GM18951 (cell line): ENCODE results near the gene CCDC116.
"Not testable (repeated sequence)": the region's sequence is repeated elsewhere in the genome, so short reads cannot be mapped to it uniquely, and the experiment has no call there.

Experiments
- POLR2A ChIP-seq: IDR thresholded peaks from 4 replicates; pipeline ENCODE4 v1.6.1; 2011; ENCODE audit warnings: mild to moderate bottlenecking; ENCODE audit not compliant: insufficient read length, insufficient read depth; ENCODE audit errors: extremely low read depth
- in situ Hi-C: fragments of 300-500 bp; cut with MboI; formaldehyde crosslinking; loops from one replicate; pipeline ENCODE4 v1.12.0; 2022; ENCODE audit warnings: low sequenced_read_pairs, mixed read lengths, inconsistent platforms; ENCODE audit not compliant: unreplicated experiment

The CCDC116 gene, protein sequence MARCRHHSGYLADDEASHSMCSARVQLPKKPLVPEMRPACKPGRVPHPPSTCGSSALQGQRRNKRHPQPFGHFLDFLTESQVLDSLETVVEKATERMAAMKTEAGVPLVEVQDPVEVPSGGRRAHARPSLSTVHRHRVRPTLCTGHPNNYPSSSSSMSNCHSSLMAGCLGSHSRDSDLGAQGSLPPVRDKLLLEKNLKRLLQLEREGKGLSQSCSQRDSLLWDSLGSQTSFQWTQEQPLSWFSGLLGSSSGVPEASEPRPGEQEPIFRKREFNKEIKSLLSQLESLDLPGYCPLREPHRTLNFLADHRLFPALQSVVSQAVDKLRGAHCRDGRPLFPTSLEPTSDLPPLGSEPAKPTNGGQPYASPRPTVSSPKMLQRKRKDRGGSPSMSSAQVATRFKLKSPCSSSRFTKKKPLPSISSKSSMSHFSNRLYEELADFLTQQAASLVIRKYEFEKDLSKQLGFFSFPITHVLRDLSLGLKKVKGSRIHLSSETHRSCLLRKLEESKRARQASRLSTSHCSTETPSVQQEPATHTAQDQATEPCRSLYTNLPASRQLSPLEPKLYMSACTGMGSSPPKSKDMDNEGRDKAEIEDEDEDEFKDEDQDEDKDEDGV

DNA sequence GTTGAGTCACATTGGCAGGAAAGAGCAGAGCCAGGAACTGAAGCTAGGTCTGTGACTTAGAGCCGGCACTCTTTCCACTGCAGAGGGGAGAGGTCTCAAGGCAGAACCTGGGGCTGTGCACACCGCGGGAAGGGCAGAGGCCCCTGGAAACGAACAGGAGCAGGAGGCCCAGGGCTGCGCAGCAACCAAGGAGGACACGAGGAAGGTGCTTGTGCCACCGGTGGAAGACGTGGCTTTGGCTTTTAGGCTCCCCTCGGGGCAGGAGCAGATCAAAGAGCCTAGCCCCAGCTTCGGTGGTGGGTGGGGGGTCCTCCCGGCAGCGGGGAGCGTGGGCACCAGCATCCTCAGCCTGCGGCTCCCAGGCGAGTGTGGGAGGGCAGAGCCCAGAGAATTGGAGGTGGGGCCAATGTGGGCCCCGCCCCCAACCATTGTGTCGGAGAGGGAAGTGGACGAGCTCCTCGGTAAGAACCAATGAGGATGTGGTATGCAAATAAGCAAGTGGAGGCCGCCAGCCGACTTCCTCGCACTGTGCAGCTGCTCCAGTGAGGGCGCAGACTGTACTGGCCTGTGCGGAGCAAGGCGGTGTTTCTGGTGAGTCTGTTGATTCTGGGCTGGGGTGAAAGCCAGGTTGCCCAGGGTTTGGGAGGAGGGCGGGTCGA lies at the start of gene CCDC116:
Gene CCDC116 (plus strand): TSS at position 524 of the 659 bp plus-strand sequence. CDS start 422 bp downstream, outside the sequence.
- no peak for TF ChIP-seq POLR2A

DNA sequence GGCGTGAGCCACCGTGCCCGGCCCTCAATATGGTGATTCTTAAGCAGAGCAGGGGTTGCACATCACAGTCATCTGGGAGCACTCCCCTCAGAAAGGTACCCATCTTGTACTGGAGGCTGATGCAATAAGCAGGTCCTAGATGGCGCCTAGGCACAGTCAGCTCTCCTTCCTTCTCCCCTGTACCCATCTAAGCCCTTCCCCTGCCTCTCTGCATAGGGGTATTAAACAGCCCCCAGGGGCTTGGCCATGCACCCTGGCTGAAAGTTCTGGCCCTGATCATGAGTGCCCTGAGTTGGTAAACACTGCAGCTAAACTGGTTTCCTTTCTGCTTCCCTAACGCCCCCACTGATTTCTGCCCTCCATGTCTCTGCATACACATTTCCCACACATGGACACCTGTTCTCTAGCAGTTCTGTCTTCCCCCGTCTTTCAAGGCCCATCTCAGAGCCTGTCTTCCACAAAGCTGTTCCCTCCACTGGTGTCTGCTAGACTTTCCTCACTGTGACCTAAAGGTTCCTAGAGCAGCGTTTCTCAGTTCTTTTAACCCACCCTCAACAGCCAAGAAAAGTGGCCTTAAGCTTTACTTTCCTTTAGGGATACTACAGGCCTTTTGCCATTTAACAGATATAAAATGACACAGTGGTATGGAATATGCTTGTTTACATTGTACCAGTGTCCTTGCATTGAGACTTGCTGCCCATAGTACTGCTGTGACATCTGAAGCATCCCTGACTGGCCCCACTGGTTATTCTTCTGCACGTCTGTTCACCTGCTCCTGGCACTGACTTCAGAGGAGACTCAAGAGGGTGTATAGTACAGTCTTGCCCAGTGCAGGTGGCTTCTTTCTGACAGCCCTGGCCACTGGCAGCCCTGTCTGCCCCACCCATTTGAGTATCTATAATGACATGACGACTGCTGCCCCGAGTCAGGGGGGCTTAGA lies 49.5 kb upstream of the CCDC116 start:
- in situ Hi-C loops, result no loop called here

More for the DNA sequence above, at the start of gene CCDC116:
- in situ Hi-C loops, result loop anchor here (25.0 kb wide), 1 partner anchor 220 kb away; the partner anchor contains the start of gene HIC2

DNA sequence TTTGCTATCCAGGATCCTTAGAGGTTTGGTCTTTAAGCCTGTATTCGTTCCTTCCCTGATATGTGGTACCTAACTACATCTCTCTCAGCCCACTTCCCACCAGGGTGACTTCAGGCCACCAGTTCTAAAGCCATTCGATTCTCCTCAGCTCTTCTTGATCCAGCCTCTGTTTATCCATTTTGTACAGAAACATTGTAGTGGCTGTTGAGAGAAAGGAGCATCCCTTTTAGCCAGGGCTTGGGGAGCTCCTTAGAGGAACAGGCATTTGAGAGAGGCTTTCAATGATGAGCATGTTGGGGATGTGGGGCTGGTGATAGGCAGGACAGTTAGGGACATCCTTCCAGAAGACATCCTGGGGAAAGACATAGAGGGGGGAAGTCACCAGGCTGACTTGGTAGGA lies 47.2 kb upstream of the CCDC116 start:
- in situ Hi-C loops, result no loop called here
- TF ChIP-seq POLR2A, result no peak

More for the DNA sequence above, 49.5 kb upstream of the CCDC116 start:
- no peak for TF ChIP-seq POLR2A

DNA sequence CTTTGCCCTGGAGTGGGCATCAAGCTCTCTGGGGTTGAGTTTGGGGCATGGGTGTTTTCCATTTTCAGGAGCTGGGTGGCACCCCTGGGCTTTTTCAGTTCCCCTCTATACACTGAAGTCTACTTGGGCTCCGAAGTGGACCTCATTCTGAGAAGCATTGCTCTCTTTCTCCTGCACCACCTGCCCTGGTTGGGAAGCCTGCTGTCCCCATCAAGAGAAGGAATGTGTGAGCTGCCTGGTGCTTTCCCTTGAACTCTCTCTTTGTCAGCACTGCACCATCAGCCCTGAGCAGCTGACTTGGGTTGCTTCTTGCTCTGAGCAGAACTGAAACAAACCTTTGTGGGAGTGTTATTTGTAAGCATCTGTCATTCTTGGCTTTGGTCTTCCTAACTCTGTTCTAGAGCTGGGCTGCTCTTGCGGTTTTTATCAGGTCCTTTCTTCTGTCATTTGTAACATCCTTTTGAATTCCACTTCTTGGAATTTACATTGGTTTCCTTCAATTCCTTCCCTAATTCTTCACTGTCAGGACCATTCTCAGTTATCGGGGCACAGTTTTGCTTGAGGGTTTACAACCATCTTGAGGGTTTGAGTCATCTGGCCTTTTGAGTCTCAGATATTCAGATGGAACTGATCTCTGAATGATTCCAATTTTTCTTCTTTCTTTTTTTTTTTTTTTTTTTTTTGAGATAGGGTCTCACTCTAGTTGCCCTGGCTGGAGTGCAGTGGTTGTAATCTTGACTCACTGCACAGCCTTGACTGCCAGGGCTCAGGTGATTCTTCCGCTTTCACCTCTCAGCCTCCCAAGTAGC lies 44.6 kb upstream of the CCDC116 start:
- TF ChIP-seq POLR2A, result no peak
- in situ Hi-C loops, result no loop called here

DNA sequence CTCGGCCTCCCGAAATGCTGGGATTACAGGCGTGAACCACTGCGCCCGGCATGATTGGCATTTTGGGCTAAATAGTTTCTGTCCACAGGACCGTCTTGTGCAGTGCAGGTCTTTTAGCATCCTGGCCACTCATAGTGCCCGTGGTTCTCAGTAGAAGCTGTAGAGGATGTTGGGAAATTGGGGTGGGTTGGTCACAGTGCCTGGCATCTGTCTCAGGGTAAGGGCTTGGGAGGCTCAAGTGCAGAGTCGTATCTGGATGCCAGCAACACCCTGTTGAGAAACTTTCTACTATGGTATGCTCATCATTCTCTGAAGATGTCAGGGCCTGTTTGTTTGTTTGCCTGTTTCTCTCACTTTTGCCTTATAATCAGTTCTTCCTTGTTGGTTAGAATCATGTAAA lies 43.2 kb upstream of the CCDC116 start:
- TF ChIP-seq POLR2A, result no peak
- in situ Hi-C loops, result no loop called here

DNA sequence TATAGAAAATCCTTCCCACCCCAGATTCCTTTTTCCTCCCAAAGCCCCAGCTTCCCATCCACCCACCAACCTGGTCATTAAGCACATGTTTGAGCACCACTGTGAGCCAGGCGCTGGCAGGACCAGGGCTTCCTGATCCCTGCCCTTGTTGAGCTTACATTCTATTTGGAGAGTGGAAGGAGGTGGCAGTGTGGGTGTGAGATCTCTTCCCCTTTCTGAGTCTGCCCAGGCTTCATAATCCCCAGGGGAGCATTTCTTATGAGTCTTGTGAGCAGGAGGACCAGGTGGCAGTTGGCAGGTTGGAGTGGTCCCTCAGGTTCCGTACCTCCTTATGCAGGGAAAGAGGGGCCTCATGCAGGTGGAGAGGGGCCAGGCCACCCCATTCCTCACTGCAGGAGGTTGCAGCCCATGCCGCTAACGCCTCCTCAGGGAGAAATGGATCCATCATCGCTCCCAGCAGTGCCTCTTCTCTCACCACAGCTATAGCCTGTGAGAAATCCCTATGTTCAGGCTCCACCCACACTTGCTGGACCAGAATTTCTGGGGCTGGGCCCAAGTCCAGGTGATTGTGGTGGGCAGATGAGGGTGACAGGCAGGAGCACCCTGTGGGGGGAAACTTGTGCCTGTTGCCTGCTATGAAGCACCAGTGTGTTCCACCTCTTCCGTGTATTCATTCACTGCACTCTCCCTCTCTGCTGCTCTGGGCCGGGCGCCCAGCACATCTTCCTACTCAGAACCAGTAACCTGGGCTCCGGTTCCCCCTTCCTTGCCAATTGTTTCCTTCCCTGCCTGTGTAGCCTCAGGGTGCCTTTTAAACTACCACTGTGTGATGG lies 41.5 kb upstream of the CCDC116 start:
- in situ Hi-C loops, result no loop called here
- no peak for TF ChIP-seq POLR2A

DNA sequence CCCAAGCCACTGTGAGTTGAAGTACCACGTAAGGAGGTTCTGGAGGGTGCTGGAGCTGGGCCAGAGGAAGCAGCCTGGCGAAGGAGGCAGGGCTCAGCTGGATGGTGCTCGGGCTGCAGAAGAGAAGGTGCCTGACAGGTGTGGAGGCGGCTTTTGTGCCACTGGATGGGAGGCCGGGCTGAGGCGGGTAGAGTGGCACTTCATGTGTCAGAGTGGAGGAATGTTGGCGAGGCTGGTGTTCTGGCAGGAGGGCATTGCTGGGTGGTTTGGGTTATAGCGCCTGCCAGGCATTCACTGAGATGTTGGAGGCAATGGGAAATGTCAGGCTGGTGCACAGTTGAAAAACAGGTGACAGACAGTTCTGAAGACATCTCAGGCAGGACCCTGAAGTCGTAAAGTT lies 40.9 kb upstream of the CCDC116 start:
- in situ Hi-C loops, result no loop called here
- TF ChIP-seq POLR2A, result no peak

DNA sequence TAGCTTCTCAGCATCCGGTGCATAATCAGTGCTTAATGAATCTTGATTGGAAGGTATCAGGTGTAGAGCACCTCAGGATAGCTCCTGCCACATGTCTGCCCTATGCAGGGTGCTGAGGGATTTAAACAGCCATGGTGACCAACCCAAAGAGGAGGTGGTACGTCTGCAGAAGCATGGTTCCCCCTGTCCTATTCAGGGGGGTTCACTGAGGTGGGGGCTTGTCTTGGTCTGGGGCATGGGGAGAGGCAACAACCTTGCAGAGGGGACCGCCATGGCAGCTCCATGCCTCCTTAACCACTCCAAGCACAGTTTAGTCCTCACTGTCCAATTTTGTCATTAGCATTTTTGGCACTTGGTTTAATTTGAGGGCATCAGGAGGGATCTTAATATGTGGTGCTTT lies 40.1 kb upstream of the CCDC116 start:
- TF ChIP-seq POLR2A, result no peak
- in situ Hi-C loops, result no loop called here

DNA sequence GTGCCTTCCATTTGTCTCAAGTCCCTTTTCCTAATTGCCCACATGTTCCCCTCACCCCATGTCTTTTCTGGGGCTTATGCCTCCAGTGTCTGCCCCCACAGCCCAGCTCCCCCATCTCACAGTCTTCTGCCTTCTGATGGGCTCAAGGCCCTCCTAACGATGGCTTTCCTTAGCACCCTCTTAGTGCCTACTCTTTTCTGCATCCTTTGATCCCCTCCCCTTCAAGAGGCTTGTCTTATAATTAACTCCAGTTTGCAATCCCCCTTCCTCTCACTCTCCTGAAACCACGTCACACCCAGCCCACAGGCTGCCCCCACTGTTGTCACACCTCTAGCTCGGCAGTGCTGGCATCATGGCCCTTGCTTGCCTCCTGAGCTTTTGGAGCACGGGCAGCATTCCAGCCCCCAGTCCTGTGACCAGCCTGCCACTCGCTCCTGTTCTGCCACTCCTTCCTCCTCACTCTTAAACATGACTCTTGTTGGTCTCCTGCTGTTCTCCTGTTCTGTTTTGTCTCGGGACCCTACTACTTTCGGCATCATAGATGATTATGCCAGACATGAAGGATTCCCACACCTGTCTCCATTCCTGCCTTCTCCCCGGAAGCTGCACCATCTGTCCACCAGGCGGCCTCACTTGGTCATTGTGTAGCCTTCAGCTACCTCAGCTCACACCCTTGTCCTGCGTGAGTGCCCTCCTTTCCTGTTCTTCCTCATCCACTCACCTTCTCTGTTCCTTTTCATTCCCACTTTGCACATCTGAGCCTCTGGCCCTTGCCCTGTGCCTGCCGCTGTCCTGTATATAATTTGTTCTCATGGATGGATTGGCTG lies 38.9 kb upstream of the CCDC116 start:
- TF ChIP-seq POLR2A, result no peak
- in situ Hi-C loops, result no loop called here

DNA sequence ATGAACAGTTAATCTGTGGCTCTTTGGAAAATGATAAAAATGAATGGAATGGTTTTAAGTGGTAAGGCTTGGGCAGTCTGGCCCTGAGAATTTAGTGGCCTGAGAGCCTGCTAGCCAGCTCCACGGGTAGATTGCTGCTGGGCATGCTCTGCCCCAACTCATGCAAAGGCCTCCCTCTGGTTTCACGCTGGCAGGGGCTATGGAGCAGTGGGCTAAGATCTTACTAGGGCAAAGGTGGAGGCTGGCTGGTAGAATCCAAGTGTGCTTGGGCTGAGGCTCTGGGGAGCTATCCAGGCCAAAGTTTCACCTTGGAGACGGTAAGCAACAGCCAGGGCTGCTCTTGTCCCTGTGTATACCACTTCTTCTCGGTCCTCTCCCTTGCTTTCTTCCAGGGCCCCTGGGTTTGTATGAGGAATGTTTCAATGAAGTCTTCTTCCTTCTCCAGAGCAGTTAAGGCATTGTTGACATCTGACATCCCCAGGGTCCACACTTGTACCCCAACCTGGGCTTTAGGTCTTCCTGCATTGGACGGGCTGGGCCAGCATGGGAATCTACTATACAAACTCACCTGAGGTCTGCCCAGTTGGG lies 37.6 kb upstream of the CCDC116 start:
- in situ Hi-C loops, result no loop called here
- TF ChIP-seq POLR2A, result no peak

DNA sequence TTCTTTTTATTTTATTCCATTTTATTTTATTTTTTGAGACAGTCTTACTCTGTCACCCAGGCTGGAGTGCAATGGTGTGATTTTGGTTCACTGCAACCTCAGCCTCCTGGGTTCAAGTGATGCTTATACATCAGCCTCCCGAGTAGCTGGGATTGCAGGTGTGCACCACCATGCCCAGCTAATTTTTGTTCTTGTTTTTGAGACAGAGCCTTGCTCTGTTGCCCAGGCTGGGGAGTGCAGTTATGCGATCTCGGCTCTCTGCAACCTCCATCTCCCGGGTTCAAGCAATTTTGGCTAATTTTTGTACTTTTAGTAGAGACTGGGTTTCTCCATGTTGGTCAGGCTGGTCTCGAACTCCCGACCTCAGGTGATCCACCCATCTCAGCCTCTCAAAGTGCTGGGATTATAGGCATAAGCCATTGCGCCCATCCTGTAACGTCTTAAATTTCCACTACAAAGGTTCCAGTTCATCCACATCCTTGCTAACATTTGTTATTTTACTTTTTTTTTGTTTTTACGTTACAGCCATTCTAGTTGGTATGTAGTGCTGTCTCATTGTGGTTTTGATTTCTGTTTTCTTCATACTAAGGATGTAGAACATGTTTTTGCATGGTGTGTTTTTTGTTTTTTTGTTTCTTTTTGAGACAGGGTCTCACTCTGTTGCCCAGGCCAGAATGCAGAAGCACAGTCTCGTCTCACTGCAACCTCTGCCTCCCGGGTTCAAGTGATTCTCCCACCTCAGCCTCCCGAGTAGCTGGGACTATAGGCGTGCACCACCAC lies 36.0 kb upstream of the CCDC116 start:
- in situ Hi-C loops, result not testable (repeated sequence)
